Stimulated activated CD8-positive, alpha-beta memory T cell treated with anti-CD3 and anti-CD28 coated beads, Interleukin-12 subunit alpha, Interleukin-12 subunit beta, amount 100 ng/mL, for 1 hour (primary cell): ENCODE data around the gene EFCAB14.
"Not testable (repeated sequence)": the region's sequence is repeated elsewhere in the genome, so short reads cannot be mapped to it uniquely, and the experiment has no call there.

Experiments
- DNase-seq: peaks from one replicate; pipeline ENCODE4 v3.0.0-alpha.2; 2020; ENCODE audit warnings: low read depth

EFCAB14 gene

GRCh38 chr1:46653405-46653958, 65.4 kb downstream of the EFCAB14 start:
- no peak for DNase-seq

- DNase-seq = no peak
Measured at GRCh38 chr1:46652321-46653100, 66.4 kb downstream of the EFCAB14 start.

DNA sequence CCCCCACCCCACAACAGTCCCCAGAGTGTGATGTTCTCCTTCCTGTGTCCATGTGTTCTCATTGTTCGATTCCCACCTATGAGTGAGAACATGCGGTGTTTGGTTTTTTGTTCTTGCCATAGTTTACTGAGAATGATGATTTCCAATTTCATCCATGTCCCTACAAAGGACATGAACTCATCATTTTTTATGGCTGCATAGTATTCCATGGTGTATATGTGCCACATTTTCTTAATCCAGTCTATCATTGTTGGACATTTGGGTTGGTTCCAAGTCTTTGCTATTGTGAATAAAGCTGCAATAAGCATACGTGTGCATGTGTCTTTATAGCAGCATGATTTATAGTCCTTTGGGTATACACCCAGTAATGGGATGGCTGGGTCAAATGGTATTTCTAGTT, 67.8 kb downstream of the EFCAB14 start:
- not testable (repeated sequence) for DNase-seq

GRCh38 chr1:46650491-46650890, 68.4 kb downstream of the EFCAB14 start:
- no peak for DNase-seq

DNA sequence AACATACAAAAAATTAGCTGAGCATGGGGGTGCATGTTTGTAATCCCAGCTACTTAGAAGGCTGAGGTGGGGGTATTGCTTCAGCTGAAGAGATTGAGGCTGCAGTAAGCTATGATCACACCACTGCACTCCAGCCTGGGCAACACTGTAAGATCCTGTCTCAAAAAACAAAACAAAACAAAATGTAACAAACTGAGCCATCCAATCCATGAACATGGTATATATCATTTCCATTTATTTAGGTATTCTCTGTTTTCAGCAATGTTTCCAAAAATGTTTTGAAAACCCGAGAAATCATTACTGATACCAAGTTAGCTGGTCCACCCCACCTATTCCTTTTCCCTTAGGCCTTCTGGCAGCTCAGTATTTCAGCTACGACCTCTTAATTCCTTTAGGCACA, 69.2 kb downstream of the EFCAB14 start:
- no peak for DNase-seq

- DNase-seq = no peak
Measured at GRCh38 chr1:46647611-46648010, 71.3 kb downstream of the EFCAB14 start.

DNA sequence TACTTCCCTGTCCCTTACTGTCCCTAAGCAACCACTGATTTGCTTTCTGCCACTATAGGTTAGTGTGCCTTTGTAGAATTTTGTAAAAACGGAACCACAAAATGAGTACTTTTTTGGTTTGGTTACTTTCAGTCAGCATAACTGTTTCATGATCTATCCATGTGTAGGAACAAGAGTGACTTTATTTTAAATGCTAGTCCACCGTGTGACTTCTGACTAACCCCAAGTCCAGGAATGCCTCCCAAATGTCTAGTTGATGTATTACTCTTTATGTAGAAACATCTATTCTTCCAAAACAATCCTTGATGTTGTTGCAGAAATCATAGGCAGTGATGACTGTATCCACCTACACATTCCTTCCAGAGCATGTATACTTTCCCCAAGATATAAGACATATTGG, 72.1 kb downstream of the EFCAB14 start:
- no peak for DNase-seq

- no peak for DNase-seq
Measured at GRCh38 chr1:46646331-46646730, 72.6 kb downstream of the EFCAB14 start.

DNA sequence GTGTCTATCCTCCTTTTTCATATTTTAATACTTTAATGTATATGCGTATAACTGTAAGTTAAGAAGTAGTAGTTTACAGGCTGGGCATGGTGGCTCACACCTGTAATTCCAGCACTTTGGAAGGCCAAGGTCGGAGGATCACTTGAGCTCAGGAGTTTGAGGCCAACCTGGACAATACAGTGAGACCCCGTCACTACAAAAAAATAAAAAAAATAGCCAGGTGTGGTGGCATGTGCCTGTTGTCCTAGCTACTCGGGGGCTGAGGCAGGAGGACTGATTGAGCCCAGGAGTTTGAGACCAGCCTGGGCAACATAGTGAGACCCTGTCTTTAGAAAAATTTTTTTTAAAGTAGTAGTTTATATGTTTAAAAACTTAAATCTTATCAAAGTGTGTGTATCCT, 73.1 kb downstream of the EFCAB14 start:
- no peak for DNase-seq

GRCh38 chr1:46643368-46643775, 75.5 kb downstream of the EFCAB14 start:
- no peak for DNase-seq

DNA sequence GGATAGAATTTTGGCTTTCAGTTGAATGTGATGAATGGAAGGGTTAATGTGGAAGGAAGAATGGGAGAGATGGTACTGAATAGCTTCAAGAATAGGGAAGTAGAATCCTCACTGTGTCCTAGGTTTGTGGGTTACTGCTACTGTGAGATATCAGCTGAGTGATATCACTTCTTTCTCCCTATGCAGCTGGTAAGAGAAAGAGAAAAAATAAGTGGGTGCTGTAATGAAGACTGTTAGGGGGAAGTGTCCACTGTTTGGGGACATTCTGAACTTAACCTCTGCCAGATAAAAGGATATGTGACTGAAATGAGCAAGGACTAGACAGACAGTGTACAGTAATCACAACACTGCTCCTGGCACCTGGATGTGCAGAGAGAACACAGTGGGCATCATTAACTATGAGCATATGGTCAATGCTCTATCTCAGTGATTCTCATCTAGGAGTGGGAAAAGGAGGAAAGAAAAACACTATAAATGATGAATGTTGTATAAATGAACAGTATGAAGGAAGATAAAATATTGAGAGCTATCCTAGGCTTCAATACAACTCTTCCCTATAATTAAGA, 76.7 kb downstream of the EFCAB14 start:
- DNase-seq = no peak

GRCh38 chr1:46639547-46639946, 79.4 kb downstream of the EFCAB14 start:
- no peak for DNase-seq

GRCh38 chr1:46638921-46639320, 80.0 kb downstream of the EFCAB14 start:
- DNase-seq = no peak

DNA sequence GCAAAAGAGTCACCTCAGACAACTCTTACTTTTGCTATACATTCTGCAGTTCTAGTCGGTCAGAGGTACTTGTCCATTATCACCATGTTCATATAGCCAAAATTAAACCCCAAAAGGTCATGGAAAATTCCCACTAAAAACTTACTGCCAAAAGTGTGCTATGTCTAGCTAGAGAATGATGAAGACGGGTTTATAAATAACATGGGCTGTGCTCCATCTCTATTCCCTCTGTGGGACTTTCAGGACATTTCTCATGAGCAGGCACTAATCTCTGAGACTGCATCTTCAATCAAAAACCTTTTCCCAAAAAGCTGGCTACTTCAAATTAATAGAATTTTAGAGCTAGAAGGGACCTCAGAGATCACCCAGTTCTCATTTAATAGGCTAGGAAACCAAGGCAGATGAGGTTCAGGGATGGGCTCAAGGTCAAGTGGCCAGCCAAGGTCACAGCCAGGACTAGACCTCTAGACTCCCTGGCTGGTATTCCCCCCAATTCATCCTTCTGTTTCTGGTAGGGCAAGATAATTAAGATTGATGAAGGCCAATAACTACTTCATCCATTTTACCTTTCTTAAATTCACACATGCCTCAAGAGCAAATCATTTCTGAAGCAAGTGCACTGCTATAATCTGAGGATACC, 81.3 kb downstream of the EFCAB14 start:
- DNase-seq = no peak

DNA sequence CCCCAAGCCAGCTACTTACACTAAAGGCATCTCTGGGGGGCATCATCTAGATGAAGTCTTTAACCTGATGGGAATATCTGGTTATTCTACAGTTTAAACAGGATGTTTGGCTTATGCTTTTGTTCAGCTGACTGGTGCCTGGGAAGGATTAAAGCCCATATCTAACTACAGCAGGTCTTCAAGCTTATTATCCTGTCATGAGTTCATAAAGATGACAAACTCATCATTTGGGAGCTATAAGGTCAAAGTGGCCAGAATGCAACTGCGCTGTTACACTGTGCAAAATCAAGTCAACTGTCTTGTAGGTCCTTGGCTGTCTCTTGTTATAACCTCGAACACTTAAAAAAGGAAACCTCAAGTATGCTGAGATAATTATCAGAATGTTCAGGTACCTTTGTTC, 83.7 kb downstream of the EFCAB14 start:
- no peak for DNase-seq

GRCh38 chr1:46630719-46631118, 88.2 kb downstream of the EFCAB14 start:
- DNase-seq = no peak
